HG03095 (cell line): ENCODE results near the gene SCN3B.
A peak's percentile ranks its signal among the peaks of the same experiment; 100 is the strongest.

Experiments
- ATAC-seq: cut with Tn5 transposase; IDR thresholded peaks from one replicate; pipeline ENCODE4 v1.9.1; 2021; ENCODE audit warnings: moderate library complexity; ENCODE audit not compliant: unreplicated experiment

SCN3B gene

GRCh38 chr11:123601743-123602142 lies 52.7 kb downstream of the SCN3B start:
- no peak for ATAC-seq

DNA sequence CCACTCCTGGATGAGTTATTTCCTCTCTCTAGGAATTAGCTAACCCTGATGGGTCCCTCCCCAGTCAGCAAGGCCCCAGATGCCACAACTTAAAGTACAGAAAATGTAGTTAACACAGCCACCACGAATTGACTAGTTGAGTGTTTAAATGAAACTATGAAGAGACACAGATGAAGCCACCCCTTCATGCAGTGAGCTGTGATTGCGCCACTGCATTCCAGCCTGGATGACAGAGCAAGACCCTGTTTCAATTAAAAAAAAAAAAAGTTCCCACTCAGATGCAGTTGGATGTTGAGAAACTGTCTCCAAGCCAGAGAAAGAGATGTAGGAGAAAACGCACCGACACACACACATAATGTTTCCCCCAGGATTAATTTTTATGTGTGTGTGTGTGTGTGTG lies 53.3 kb downstream of the SCN3B start:
- ATAC-seq, result no peak

DNA sequence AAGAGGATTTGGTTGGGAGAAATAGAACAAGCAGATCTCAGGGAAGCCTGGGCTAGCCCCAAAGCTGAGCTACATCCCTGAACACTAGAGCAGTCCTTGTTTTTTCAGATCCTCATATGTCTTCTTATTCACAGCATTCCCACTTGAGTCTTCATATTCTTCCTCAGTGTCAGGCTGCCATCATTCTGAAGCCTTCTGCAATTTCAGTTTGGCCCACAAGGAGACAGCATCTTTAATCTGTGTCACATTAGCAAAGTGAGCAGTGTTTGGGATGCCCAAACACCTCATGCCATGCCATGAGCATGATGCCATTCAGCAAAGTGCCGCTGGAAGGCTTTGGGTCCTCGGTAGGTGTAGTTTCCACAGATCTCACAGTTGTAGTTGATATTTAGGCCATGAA lies 56.6 kb downstream of the SCN3B start:
- no peak for ATAC-seq

DNA sequence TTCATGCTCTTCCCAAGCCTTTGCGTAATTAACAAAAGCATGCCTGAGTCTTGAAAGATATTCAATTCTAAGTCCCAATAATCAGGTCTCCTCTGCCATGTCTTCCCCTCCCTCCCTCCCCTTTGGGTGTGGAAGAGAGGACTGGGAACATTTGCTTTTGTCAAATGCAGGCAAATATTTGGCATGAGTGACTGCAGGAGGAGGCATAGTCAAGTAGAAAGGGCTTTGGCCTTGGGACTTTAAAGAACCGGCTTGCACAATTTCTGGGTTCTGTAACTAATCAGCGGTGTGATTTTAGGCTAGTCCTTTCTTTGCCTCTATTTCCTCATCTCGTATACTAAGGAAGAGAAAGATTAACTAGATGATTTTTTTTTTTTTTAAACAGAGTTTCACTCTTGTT lies 59.5 kb downstream of the SCN3B start:
- no peak for ATAC-seq

DNA sequence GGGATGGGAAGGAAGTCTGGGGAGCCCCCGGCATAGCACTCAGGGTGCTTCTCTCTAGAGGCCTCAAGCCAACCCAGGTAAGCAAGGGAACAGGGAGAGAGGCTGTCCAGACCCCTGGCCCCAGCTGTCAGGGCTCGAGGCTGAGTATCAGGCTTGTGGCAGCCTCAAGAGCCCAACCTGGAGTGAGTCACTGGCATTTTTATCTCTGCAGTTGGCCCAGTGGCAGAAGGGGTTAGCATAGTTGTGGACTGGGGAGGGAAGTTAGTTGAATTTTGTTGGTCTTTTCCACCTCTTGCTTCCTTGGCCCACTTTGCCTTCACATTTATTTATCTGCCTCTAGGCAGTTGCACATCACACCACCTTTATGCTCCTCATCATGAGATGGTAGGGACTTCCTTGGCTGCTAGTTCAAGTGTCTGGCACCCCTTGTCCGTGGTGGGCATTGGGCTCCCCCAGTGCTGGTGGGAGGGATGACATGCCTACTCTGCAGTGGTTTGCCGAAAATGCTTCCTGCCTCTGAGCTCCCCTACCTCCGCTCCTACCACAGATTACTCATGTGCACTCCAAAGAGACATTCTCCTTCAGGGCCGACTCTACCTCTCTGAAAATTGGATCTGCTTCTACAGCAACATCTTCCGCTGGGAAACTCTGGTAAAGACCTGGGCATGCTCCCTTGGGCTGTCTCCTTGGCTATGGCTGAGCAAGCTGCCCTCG lies 60.1 kb downstream of the SCN3B start:
- no peak for ATAC-seq

GRCh38 chr11:123593570-123593969 lies 60.9 kb downstream of the SCN3B start:
- no peak for ATAC-seq

- no peak for ATAC-seq
Observed at GRCh38 chr11:123590296-123590912, 64.0 kb downstream of the SCN3B start.

DNA sequence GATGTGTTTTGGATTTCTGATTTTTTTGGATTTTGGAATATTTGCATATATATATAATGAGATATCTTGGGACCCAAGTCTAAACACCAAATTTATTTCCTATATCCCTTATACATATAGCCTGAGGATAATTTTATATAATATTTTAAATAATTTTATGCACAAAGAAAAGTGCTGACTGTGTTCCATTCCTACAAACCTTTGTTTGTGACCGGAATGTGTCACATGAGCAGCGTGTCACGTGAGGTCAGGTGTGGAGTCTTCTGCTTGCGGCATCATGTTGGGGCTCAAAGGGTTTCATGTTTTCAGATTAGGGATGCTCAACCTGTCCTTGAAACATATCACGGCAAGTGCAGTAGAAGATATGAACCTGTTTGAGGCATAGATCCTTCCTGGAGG lies 65.6 kb downstream of the SCN3B start:
- no peak for ATAC-seq

DNA sequence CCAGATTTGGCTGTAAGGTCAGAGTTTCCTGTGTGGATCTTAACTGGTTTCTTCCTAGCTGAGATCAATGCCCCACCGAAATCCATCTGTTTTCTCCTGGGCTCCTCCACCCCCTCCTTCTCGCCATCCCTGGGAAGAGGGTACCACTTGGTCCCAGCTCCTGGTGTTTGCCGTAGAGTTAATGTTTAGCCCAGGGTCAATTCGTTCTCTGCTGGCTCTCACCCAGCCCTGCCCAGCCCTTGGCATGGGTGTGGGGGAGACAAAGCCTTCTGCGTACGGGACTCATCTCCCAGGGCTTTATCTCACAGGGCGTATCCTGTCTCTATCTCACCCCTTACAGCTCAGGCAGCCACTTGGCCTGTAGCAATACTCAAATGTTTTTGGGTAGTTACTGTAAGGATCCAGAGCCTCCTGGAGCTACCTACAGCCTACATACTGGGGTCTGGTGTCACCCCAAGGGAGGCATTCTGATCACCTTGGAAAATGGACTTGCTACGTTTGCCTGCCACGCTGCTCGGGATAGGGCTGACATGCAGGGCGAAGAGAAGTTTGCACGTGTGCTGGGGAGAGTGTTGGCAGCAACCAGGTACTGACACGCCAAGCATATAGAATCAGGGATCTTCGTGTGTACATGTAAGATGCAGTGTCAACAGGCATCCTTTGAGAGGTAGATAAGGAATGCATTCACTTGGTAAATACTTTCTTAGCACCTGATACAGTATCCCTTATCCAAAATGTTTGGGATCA lies 66.1 kb downstream of the SCN3B start:
- ATAC-seq, result no peak

DNA sequence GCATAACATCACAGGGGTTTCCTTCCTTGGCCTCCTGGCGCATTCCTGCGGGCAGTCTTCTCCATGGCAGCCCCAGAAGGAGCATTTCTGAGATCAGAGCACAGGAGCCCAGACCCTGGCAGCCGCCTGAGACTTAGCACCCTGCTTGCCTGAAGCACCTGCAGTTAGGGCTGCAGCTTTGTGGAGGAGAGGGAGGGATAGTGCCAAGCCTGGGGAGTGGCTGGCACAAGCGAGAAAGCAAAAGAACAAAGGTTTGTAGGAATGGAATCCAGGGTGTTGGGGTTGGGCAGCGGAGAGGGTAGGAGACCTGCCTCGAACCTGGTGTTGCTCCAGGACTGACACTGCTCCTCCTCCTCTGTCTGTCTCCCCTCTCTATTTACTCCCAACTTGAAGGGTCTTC lies 66.9 kb downstream of the SCN3B start:
- no peak for ATAC-seq

DNA sequence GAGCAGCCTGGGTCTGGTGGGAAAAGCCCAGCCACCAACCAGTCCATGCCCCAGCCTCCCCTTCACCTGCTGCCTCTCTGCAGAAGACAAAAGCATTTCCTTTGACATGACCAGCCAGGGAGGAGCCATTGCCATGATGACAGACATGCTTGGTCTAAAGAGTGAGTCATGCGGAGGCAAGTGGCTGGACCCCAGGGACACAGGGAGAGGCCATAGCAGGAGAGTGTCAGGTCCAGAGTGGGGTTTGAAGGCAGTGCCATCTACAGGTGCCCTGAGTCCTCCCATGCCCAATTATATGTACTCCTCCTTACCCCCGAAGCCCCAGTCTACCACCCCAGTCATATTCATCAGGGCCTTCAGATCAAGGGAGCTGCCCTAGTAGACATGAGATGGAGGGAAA lies 67.4 kb downstream of the SCN3B start:
- no peak for ATAC-seq

GRCh38 chr11:123586568-123586967 lies 67.9 kb downstream of the SCN3B start:
- no peak for ATAC-seq

- no peak for ATAC-seq
Observed at GRCh38 chr11:123585706-123586105, 68.7 kb downstream of the SCN3B start.

- ATAC-seq, result no peak
Observed at GRCh38 chr11:123585206-123585605, 69.2 kb downstream of the SCN3B start.

DNA sequence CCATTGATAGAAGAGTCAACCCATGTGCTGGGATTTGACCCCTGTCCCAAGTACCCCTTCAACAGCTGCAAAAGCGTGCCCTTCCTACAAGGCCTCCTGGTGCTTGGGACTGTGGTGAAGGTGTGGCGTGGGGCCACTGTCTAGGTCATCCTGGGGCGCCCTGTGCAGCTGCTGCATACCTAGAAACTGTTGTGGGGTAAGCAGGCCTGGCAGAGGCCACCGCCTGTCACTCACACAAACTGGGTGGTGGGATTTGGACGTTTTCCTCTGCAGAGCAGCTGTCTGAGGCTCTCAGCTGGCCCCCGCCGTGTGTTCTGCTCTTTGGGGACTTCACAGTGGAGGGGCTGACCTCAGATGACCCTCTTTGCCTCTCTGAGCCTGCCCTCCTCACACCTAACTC lies 69.7 kb downstream of the SCN3B start:
- no peak for ATAC-seq

DNA sequence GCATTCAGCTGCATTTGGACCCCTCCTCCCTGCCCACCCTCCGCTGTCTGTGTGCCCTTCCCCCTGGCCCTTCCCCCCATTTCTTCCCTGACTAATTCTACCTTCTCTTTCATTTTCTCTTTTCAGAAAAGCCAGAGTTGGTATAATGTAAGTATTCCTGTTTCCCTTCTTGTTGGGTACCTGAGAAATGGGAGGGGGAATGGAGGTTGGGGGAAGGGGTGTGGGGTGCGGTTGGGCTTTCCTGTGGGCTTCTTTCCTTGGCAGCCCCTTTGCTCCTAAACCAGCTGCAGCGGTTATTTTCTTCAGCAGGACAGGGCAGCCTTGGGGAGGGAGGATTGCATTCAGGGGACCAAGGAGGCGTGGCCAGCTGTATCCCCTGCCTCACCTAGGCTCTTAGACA lies 70.2 kb downstream of the SCN3B start:
- ATAC-seq, result no peak

GRCh38 chr11:123582992-123583504 lies 71.4 kb downstream of the SCN3B start:
- no peak for ATAC-seq

- ATAC-seq, result no peak
Observed at GRCh38 chr11:123581651-123582399, 72.6 kb downstream of the SCN3B start.

DNA sequence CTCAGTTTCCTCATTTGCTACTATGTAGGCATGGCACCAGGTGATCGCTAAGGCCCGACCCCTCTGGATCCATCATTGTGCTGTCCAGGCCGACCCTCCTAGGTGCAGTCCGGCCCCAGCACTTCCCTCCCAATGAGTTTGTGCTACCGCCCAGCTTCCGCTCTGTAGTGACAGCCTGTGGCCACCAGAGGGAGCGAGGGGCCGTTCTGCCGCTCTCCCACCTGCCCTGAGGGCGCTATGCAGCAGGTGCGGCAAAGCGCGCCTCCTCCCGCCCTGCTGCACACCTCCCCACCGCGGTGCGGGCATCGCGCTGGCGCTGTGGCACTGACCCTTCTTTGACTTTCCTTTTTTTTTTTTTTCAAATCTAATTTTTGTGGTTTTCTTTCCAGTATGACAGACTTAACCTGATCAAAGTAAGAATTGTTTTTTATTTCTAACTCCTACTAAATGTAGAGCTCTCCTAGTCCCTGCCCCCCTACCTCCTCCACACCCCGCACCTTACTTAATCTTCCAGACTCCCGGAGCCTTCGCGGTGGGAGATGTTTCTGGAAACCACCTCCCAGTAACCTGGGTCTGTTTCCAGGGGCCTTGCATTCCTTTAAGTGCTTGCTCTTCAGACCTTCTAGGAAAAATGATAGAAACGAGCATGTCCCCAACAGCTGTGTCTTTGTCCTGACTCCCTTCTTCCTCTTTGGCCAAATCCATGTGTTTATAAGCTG lies 73.7 kb downstream of the SCN3B start:
- ATAC-seq, result peak; percentile 90

- ATAC-seq, result no peak
Observed at GRCh38 chr11:123580137-123580536, 74.3 kb downstream of the SCN3B start.

- no peak for ATAC-seq
Observed at GRCh38 chr11:123579482-123579812, 75.0 kb downstream of the SCN3B start.
